ENCODE data around the gene RNU1-3.
"Not testable (repeated sequence)": the region's sequence is repeated elsewhere in the genome, so short reads cannot be mapped to it uniquely, and the experiment has no call there.

DNA sequence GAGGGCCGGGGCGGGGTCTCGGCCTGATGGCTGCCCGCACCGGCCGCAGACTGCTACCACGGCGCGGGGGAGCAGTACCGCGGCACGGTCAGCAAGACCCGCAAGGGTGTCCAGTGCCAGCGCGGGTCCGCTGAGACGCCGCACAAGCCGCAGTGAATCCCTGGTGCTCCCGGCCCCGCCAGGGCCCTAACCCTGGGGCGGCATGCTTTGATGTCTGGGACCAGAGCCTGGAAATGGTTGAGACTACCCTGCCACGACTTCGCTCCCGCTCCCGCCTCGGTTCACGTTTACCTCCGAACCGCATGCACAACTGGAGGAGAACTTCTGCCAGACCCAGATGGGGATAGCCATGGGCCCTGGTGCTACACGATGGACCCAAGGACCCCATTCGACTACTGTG, 18.5 kb downstream of the RNU1-3 start:
- not testable (repeated sequence) for TF ChIP-seq CTCF (conservative IDR thresholded peaks at IDR 0.05; ENCODE audit: low read length); EZH2phosphoT487 (IDR thresholded peaks at IDR 0.05; ENCODE audit: borderline replicate concordance)
